GM23338 (cell line): ENCODE data around the gene TNS1. TPM values are rescaled to one million over a fixed set of nuclear protein-coding genes. Genes with fewer than 3 reads are reported as not detected.

Experiments used
- ATAC-seq: fragments of 200-7000 bp; cut with Tn5 transposase; 3 replicates; pipeline ENCODE4 v1.9.1; 2020
- DNase-seq: peaks from one replicate; pipeline ENCODE4 v3.0.0-alpha.2; 2015; ENCODE audit warnings: low spot score
- H2AFZ ChIP-seq: fragments of 200-600 bp; sonication (generic); 2 replicates; pipeline ENCODE4 v1.8.0; 2016; ENCODE audit warnings: antibody characterized with exemption, mild to moderate bottlenecking, moderate library complexity
- H3F3A ChIP-seq: fragments of 200-600 bp; sonication (generic); replicated peaks from 2 replicates; pipeline ENCODE4 v1.8.0; 2017; ENCODE audit warnings: antibody characterized with exemption, mixed run types, low read depth
- H3K27ac ChIP-seq: fragments of 200-600 bp; sonication (generic); 2 replicates; pipeline ENCODE4 v1.6.1; 2016; ENCODE audit warnings: low read depth
- H3K27me3 ChIP-seq: fragments of 200-600 bp; sonication (generic); 2 replicates; pipeline ENCODE4 v1.8.0; 2016; ENCODE audit warnings: mild to moderate bottlenecking, mixed run types, moderate library complexity; ENCODE audit not compliant: insufficient read depth
- H3K36me3 ChIP-seq: fragments of 200-600 bp; sonication (generic); 2 replicates; pipeline ENCODE4 v1.8.0; 2016; ENCODE audit warnings: mild to moderate bottlenecking; ENCODE audit not compliant: insufficient read depth
- H3K4me1 ChIP-seq: fragments of 200-600 bp; sonication (generic); 2 replicates; pipeline ENCODE4 v1.8.0; 2016; ENCODE audit warnings: mild to moderate bottlenecking, moderate library complexity; ENCODE audit not compliant: insufficient read depth
- H3K4me2 ChIP-seq: fragments of 200-600 bp; sonication (generic); 2 replicates; pipeline ENCODE4 v1.7.1; 2017; ENCODE audit warnings: mixed run types
- H3K4me3 ChIP-seq: fragments of 200-600 bp; sonication (generic); 2 replicates; pipeline ENCODE4 v1.6.1; 2016; ENCODE audit warnings: mixed run types
- H3K79me2 ChIP-seq: fragments of 200-600 bp; sonication (generic); replicated peaks from 2 replicates; pipeline ENCODE4 v1.8.0; 2017; ENCODE audit warnings: mild to moderate bottlenecking; ENCODE audit not compliant: insufficient read depth
- H3K9me2 ChIP-seq: fragments of 200-600 bp; sonication (generic); 2 replicates; pipeline ENCODE4 v1.8.0; 2017; ENCODE audit not compliant: insufficient read depth
- H4K20me1 ChIP-seq: fragments of 200-600 bp; sonication (generic); replicated peaks from 2 replicates; pipeline ENCODE4 v1.8.0; 2017; ENCODE audit warnings: mild to moderate bottlenecking; ENCODE audit not compliant: insufficient read depth
- H3K27ac Mint-ChIP-seq: 2 replicates; pipeline ENCODE4 v1.8.0; 2020; ENCODE audit warnings: inconsistent platforms, mild to moderate bottlenecking, moderate library complexity, mixed read lengths
- H3K27me3 Mint-ChIP-seq: 3 replicates; pipeline ENCODE4 v1.8.0; 2022; ENCODE audit warnings: low read depth, mild to moderate bottlenecking, moderate library complexity, mixed read lengths, inconsistent platforms; ENCODE audit not compliant: insufficient read depth, poor library complexity
- H3K36me3 Mint-ChIP-seq: 3 replicates; pipeline ENCODE4 v1.8.0; 2021; ENCODE audit warnings: low read depth, mild to moderate bottlenecking, inconsistent platforms, moderate library complexity, mixed read lengths
- H3K4me1 Mint-ChIP-seq: 3 replicates; pipeline ENCODE4 v1.8.0; 2020; ENCODE audit warnings: mild to moderate bottlenecking, inconsistent platforms, mixed read lengths
- H3K4me3 Mint-ChIP-seq: 3 replicates; pipeline ENCODE4 v1.8.0; 2021; ENCODE audit warnings: moderate library complexity, mild to moderate bottlenecking, inconsistent platforms, mixed read lengths
- H3K9me3 Mint-ChIP-seq: 3 replicates; pipeline ENCODE4 v1.8.0; 2020; ENCODE audit warnings: moderate library complexity, mild to moderate bottlenecking, inconsistent platforms, mixed read lengths
- CREB1 ChIP-seq: fragments of 250-450 bp; sonication (Bioruptor Pico); IDR thresholded peaks from 2 replicates; pipeline ENCODE4 v1.5.0; 2020; ENCODE audit warnings: low read depth, mild to moderate bottlenecking, moderate library complexity
- EZH2 ChIP-seq: fragments of 200-600 bp; sonication (generic); IDR thresholded peaks from one replicate; pipeline ENCODE4 v1.8.0; 2017; ENCODE audit warnings: antibody characterized with exemption, mild to moderate bottlenecking, low read depth; ENCODE audit not compliant: unreplicated experiment
- JUNB ChIP-seq: IDR thresholded peaks from one replicate; pipeline ENCODE4 v1.6.1; 2016; ENCODE audit warnings: antibody characterized with exemption; ENCODE audit not compliant: unreplicated experiment
- NANOG ChIP-seq: IDR thresholded peaks from 2 replicates; pipeline ENCODE4 v1.6.1; 2016; ENCODE audit warnings: antibody characterized with exemption, borderline replicate concordance
- POLR2AphosphoS5 ChIP-seq: IDR thresholded peaks from 2 replicates; pipeline ENCODE4 v1.6.1; 2016; ENCODE audit warnings: antibody characterized with exemption, low read depth
- STAT1 ChIP-seq: IDR thresholded peaks from one replicate; pipeline ENCODE4 v1.6.1; 2016; ENCODE audit warnings: antibody characterized with exemption; ENCODE audit not compliant: unreplicated experiment
- ZNF331 ChIP-seq: fragments of 250-450 bp; sonication (Bioruptor Pico); IDR thresholded peaks from 2 replicates; pipeline ENCODE4 v1.5.0; 2020; ENCODE audit warnings: low read depth, mild to moderate bottlenecking, moderate library complexity
- ZNF462 ChIP-seq: fragments of 250-450 bp; sonication (Bioruptor Pico); IDR thresholded peaks from 2 replicates; pipeline ENCODE4 v1.5.0; 2020; ENCODE audit warnings: mild to moderate bottlenecking, moderate library complexity
- polyA plus RNA-seq: library from polyadenylated mRNA; unstranded; fragments of >200 nt; fragmentation: Nextera tagmentation; extraction: Ambion mirVana; gene quantifications from 2 replicates; pipeline ENCODE4 v1.2.1, GENCODE V29; 2016
- total RNA-seq: library from RNA; depleted of rRNA; stranded (reverse); fragments of >200 nt; shearing (Covaris generic); gene quantifications from 2 replicates; pipeline ENCODE4 v1.2.3, GENCODE V29; 2014
- TF ChIP-seq, protein P1 (sequence below), 2 experiments: fragments of 200-600 bp in 1 of 2; sonication (generic) in 1 of 2; conservative IDR thresholded peaks; 2 replicates each; pipeline versions ENCODE4 v1.5.1 to v1.6.1; 2016 to 2017; ENCODE audit warnings: antibody characterized with exemption in 2 of 2, low read depth in 2 of 2, mild to moderate bottlenecking in 2 of 2, moderate library complexity in 1 of 2

Gene TNS1
- total and polyA plus RNA-seq, 2 experiments from 2014 or later, result 2.0 to 7.4 TPM

DNA sequence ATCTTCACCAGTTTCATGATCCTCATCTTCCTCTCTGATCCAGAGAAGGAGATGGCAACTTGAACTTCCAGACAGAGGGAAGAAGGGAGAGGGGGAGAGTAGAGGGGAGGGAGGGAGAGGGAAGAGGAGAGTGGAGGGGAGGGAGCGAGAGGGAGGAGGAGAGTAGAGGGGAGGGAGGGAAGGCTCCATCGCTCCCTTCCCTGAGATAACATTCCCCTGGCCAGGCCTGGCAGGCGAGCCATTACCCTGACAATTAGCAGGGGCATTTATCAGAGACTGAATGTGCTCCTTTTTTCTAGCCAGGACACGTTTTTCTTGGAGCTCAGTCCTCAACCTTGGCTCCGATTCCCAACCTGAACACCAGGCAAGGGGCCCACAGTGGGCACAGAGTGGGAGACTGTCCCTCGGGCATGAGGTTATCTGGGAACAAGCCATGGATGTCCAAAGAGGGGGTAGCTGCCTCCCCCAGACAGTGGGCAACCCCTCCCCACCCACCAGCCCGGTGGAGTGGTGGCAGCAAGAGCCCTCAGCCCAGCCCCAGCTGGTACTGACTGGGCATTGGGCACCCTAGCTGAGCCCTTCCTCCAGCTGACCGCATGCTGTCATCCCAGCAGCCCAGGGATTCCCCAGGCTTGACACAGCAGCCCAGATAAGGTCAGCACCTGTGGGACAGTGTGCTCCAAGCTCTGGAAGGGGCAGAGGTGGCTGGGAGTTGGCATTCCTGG lies 81.8 kb downstream of the TNS1 start (continued):
- no peak for TF ChIP-seq ZNF462 (CRISPR knock-in tag)
- TF ChIP-seq, protein P1, sequence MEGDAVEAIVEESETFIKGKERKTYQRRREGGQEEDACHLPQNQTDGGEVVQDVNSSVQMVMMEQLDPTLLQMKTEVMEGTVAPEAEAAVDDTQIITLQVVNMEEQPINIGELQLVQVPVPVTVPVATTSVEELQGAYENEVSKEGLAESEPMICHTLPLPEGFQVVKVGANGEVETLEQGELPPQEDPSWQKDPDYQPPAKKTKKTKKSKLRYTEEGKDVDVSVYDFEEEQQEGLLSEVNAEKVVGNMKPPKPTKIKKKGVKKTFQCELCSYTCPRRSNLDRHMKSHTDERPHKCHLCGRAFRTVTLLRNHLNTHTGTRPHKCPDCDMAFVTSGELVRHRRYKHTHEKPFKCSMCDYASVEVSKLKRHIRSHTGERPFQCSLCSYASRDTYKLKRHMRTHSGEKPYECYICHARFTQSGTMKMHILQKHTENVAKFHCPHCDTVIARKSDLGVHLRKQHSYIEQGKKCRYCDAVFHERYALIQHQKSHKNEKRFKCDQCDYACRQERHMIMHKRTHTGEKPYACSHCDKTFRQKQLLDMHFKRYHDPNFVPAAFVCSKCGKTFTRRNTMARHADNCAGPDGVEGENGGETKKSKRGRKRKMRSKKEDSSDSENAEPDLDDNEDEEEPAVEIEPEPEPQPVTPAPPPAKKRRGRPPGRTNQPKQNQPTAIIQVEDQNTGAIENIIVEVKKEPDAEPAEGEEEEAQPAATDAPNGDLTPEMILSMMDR (conservative IDR thresholded peaks at IDR 0.05; ENCODE audit: low read depth in 2 of 2), result no peak
- TF ChIP-seq NANOG, result no peak
- no peak for TF ChIP-seq POLR2AphosphoS5
- TF ChIP-seq EZH2, result no peak
- TF ChIP-seq ZNF331 (CRISPR knock-in tag), result no peak

GRCh38 chr2:217919781-217920351 lies 82.9 kb downstream of the TNS1 start:
- H3K27me3 ChIP-seq, result no peaks in the 10 kb centered on the region
- Mint-ChIP-seq H3K36me3 (no peaks in the 10 kb centered on the region), H3K4me1 (peaks cover 70% of the 10 kb centered on the region), H3K27ac (no peak overlapping the region), H3K9me3 (no peaks in the 10 kb centered on the region), H3K27me3 (peaks cover 13% of the 10 kb centered on the region), H3K4me3 (peak overlapping the region; percentile 9; the same call in 2 of the 3 replicates)
- H2AFZ ChIP-seq, result no peak overlapping the region
- no peaks in the 10 kb centered on the region for H4K20me1 ChIP-seq
- no peak overlapping the region for H3K4me3 ChIP-seq
- TF ChIP-seq STAT1, result no peak
- no peak for TF ChIP-seq JUNB
- no peak for TF ChIP-seq ZNF331 (CRISPR knock-in tag)
- TF ChIP-seq, protein P1 (conservative IDR thresholded peaks at IDR 0.05; ENCODE audit: low read depth in 2 of 2), result no peak
- TF ChIP-seq CREB1 (CRISPR knock-in tag), result no peak
- DNase-seq (peak; percentile 41), ATAC-seq (peak; percentile 6)
- no peaks in the 10 kb centered on the region for H3K36me3 ChIP-seq
- H3F3A ChIP-seq, result no peaks in the 10 kb centered on the region
- no peak overlapping the region for H3K27ac ChIP-seq
- peaks cover 42% of the 10 kb centered on the region for H3K4me1 ChIP-seq
- H3K4me2 ChIP-seq, result peak overlapping the region; percentile 65
- no peaks in the 10 kb centered on the region for H3K79me2 ChIP-seq
- no peaks in the 10 kb centered on the region for H3K9me2 ChIP-seq
